Stimulated activated CD4-positive, alpha-beta T cell treated with anti-CD3 and anti-CD28 coated beads, Interleukin-15, amount 100 ng/mL, for 48 hours (primary cell): ENCODE results near the gene FBXW11.

ENCODE experiments used
- DNase-seq, 2 donors: peaks; one replicate each; pipeline ENCODE4 v3.0.0-alpha.2; 2020; ENCODE audit warnings: low read depth in 2 of 2

Gene FBXW11

DNA sequence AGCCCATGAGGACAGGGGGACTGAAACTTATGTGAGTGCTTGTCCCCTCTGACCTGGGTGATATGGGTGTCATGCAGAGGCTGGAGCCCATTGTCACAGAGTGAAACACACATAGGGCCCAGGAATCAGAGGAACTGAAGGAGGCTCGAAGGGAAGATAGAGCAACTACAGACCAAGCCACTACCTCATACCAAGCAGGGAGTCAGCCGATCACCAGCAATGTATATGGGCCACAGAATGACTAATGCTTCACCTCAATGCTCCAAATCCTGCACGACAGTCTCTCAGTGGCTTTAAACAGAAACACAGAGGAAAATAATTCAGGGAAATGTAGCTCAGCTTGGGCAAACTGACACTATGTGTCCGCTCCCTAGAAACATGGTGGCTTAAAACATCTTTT lies 8.9 kb upstream of the FBXW11 start:
- no peak for DNase-seq

DNA sequence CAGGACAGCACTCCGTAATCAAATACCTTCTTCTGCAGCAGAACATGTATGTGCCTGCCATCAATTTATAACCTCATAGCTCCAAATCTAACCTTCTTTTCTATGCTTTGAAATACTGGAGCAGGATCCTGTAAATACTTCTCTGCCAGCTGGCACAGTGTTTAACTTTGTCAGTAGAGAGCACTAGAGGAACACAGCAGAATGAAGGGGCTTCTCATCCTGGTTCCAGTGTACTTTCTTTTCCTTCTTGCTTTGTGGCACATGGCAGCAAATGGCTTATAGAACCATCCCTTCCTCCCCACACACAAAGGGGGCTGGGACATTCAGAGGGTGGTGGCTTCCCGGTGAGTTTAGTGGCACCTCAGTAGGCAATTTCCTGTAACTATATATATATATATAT lies 3.8 kb upstream of the FBXW11 start:
- DNase-seq: no peak

DNA sequence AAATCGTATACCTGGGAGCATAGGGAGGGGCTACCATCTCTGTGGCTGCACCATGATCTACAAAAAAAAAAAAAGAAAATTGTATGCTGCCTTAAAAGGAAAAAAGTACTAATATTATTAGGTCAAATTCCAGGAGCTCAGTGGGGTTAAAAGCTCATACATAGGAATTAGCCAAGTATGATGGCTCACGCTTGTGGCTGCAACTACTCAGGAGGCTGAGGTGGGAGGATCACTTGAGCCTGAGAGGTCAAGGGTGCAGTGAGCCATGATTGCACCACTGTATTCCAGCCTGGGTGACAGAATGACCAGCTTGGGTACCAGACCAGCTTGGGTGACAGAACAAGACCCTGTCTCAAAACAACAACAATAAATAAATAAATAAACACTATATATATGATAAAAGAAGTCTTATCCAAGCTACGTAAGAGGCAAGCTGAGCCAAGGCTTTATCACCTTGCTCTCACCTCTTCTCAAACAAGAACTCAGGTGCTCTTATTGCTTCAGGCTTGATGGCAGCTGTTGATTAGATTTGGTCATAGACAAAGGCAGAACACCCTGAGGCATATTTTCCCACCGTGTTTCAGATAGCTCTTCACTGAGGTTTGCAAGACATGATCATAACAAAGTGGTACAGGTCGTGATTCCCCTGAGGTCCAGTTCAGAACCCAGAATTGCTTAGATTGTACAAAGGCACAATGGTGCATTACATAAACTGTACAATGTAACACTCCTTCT lies 3.3 kb upstream of the FBXW11 start:
- no peak for DNase-seq

DNA sequence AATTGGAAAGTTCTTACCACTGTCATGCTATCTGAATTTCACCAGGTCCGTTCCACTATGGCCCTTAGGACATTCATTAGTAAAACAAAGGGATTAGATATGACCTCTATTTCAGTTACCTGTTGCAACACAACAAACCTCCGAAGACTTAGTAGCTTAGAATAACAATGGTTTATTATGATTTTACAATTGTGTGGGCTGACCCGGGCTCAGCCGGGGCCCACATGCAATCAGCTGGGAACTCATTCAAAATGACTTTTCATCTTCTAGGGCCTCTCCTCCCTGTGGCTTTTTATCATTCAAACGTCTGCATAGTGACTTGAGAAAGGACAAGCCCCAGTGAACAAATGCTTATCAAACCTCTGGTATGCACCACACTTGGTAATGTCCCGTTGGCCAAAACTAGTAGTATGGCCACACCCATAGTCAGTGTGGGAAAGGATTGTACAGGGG lies 2.3 kb upstream of the FBXW11 start:
- no peak for DNase-seq

DNA sequence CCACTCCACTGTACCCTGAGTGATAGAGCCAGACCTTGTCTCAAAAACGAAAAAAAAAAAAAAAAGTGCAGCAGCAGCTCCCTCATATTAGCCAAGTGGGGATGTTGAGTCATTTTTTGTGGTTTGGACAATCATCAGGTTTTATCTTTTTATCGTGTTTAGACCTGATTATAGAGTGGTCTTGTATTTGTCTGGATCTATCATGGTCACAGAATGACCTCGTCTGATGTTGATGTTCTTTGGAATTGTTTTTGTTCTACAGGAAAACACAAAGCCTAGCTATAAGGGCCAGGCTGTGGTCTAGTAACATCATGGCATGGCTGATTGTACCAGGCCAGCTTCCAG lies 1.6 kb upstream of the FBXW11 start:
- DNase-seq: no peak

DNA sequence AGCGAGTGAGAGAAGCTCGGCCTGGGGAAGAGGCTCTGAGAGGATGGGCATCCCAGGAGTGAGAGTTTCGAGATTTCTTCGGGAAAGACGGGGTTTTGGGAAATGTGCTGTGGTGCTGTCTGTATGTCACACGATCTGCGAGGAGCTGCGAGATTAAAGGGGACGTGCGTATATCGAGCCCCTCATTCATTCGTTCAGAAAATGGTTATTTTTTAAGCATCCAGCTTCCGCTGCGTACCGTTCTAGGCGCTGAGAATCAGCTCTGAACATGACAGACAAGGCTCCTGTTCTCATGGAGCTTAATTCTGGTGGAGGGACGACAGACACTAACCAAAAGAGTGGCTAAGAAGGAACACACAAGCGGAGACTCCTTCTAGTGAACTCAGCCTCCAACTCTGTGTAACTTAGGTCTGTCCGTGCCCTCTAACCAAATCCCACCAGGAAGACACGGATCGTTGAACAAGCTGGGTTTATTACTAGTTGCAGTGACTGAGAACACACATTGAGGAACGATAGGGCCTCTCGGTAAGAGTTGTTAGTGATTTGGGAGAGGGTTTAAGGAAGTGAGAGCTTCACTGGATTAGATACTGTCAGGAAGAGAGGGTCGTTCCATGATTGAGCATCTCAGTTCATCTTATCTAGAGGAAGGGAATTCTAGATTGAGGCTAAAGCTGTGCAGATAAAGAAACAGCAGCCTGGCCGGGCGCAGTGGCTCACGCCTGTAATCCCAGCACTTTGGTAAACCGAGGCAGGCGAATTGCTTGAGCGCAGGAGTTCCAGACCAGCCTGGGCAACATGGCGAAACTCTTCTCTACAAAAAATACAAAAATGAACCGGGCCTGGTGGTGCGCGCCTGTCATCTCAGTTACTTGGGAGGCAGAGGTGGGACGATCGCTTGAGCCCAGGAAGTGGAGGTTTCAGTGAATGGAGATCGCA lies 1.0 kb upstream of the FBXW11 start:
- no peak for DNase-seq

DNA sequence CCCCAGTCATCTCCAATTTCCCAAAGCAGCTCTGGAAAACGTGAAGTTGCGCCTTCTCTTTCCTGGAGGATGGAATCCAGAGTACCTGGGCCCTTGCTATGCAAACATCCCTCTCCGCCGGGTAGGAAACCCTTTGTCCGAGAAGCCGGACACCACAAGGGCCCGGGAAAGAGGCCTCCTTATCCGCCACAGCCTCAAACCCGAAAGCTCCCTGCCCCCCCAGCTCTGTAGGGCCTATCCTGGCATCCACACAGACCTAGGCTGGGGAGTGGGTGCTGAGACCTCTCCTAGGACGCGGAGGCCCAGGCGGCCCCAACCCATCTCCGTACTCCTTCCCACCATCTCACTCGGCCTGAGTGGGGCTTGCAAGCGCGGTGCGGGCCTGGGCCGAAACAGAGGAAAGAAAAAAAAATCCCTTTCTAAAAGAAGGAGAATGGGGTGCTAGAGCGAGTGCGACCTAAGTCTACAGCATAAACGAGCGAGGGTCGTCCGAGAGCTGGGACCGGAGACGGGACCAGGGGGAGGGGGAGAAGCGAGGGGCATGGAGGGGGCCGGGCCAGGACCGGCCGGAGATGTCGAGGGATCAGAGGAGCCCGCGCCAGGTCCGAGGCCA lies 624 bp downstream of the FBXW11 start:
- no peak for DNase-seq

DNA sequence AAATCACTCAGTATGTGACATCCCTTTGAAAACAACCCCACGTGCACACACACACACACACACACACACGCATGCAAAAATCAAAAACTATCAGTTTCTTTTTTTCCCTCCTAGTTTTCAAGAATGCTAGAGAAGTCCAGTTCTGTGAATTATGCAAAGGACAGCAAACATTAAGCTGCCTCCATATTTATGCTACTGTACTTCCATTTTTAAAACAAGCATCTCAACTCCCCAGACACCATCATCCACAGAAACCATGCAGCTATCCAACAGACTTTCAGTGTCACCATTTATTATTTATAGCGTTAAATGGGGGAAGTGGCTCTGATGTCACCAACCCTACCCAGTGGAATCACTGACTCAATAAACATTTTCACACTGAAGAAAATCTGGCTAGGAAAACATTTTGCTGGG lies 1.6 kb downstream of the FBXW11 start:
- DNase-seq: no peak

DNA sequence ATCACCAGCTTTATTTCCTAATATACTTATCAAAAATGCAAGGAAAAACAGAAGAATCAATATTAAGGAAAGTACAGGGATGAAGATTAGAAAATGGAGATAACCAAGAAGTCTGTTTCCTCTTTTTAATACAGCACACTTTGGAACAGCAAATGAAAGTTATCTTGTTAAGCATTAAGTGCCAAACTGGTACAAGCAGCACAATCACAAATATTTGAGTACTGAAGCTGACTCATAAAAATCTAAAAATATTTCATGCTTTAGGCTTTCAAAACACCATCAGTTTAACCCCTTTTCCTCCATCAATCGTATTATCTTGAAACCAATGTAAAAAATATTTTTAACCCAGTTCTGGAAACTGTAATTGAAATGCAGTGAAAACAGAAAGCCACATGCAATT lies 2.7 kb downstream of the FBXW11 start:
- DNase-seq: no peak

DNA sequence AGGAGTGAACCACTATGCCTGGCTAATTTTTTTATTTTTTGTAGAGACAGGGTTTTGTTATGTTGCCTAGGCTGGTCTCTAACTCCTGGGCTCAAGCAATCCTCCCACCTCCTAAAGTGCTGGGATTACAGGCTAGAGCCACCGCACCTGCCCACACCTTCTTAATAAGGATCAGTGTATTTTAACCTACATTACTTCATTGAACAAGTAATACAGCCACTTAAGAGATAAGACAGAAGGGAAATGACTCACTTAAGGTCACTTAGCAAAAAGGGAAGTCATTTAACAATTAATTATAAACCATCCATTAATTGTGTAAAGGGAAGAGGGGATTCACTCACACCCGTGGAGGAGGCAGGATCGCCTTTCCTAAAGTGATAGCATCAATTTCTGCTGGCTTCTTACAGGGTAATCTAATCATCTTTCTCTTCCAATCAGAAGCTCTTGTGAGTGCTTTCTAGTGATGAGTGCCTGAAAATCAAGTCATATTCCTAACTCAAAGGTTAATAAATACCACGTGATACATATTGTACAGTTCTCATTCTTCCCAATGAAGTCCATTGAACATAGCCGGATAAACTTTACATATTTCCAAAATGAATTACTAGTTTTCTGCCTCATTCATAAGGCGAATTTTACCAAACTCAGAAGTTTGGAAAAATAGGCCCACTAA lies 3.5 kb downstream of the FBXW11 start:
- no peak for DNase-seq

DNA sequence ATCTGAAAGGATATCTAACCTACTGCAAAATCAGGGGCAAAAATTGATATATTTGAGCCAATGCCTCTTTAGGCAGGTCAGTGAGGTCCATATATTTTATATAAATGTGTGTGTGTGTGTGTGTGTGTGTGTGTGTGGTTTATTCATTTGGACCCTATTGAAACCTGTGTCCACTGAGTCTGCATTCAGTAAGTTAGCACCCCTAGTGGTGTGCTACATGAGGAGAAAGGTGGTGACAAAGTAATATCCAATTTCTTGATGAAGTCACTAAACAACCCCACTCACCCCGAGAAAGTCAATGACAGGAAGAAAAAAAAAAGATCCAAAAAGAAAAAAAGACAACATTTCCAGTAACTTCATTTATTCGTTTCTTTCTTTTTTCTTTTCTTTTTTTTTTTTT lies 4.1 kb downstream of the FBXW11 start:
- DNase-seq: no peak

DNA sequence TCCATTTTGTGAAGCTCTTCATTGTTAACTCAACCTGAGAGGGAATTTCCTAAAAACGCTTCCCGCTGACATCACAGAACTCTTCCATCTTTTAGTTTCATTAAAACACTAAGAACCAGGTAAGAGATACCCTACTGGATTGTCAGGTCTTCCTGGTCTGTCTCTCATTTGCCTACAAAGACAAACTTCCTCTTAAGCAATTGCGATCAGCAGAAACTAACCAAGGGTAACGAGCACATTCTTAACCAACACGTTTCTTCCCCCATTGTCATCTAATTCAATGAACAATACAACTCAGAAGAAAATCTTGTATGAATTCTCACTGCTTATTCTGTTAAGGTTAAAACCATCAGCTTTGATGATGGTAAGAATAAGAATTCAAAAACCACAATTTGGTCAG lies 6.6 kb downstream of the FBXW11 start:
- DNase-seq: no peak

DNA sequence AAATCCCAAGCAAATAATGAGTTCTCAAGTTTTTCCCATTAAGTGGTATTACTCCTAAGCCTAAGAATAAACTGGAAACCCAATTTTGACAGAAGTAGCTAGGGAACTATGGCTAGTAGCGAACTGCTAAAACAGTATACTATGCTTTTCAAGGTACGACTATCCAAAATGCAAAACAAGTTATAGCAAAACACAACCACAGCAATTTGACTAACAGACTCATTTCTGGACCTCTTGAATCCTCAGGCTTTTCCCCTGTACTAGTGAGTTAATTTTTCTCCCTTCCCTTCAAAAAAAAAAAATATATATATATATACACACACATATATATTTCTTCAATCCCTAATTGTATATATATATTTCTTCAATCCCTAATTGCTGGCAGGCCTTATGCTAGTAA lies 7.3 kb downstream of the FBXW11 start:
- DNase-seq: no peak

DNA sequence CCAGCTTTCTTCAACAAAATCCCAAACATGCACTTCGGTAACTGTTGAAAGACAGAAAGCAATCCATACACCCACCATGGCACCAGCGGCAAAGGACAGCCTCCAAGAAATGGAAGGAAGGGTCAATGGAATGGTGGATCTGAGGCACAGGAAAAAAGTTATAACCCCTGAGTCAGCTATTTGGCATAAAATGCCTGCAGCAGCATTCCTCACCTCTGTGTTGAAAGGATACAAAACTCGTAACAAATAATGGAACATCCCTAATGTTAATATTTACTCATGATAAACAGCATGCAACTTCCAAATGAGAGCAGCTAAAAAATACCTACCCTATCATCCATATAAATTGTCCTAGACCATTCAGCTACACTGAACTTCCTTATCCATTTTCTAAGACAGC lies 9.4 kb downstream of the FBXW11 start:
- no peak for DNase-seq

DNA sequence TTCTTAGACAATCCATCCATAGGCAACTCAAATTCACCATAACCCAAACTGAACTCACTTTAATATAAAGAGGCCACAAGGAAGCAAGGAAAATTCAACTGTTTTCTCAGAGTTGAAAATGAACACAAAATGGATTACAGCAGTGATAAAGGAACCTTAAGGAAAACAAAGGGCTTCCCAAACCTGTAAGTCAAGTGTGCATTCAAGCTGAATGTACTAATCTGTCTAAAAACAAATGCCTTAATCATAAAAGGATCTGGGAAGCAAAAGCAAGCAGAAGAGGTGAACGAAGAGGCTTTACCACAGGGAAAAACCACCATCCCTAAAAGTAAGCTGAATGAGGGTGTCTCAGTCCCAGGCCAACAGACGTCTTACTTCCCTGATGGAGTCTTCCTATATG lies 13.6 kb downstream of the FBXW11 start:
- no peak for DNase-seq

DNA sequence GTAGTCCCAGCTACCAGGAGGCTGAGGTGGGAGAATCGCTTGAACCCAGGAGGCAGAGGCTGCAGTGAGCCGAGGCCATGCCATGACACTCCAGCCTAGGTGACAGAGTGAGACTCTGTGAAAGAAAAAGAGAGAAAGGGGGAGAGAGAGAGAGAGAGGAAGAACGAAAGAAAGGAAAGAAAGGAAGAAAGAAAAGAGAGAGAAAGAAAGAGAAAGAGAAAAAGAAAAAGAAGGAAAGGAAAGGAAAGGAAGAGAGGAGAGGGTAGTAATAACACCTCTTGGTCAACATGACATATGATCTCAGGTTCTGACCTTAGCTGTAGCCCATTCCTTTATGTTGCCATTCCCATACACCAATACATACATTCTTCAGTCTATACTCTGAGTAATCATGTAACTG lies 14.1 kb downstream of the FBXW11 start:
- no peak for DNase-seq

DNA sequence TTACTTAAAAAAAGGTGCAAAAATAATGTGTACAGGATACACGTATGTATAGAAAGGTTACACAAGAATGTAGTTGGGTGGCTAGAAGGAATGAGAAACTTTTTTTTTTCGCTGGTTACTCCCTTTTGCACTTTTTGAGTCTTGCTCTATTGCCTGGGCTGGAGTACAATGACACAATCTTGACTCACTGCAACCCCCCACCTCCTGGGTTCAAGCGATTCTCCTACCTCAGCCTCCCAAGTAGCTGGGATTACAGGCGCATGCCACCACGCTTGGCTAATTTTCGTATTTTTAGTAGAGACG lies 15.8 kb downstream of the FBXW11 start:
- DNase-seq: no peak

DNA sequence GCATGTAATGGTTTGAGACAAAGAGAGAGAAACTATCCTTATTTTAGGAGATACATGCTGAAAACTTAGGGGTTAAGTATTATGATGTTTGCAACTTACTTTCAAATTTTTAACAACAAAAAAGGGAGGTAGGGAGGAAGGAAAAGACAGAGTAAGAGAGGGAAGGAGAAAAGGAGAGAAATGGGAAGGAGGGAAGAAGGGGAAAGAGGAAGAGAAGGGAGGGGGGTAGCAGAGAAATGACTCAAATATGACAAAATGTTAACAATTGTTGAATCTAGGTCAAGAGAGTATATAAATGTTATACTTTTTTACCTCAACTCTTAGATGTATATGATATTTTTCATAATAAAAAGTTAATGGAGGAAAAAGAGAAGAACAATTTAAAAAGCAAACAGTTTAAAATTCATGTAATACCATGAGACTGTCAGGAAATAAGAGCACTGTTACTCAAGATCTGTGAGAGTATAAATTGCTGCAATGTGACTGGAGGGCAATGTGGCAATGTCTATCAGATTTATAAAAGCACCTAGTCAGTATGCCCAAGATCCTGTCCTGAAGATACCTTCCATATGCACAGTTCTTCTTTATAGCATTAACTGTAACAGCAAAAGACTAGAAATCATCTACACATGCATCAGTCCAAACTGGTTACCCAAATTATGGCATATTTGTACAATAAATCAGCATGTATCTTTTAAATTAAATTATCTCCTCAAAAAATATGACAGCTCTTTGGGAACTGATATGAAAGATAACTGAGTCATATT lies 16.3 kb downstream of the FBXW11 start:
- no peak for DNase-seq

DNA sequence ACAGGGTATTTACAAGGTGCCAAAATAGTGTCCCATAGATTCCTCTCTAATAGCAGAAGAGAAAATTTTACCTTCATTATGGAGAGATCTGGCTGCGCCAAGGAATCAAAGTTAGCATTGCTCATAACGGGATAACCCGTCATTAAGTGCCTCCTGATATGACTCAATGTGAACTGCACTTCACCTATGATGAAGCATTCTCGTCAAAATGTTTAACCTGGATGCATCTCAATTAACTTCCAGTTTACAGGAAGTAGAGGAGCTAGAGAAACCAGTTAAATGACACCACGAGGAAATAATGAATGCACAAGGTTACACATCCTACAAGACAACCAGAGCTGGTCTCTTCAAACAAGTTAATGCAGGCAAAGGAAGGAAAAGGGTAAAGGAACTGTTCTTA lies 17.2 kb downstream of the FBXW11 start:
- DNase-seq: no peak

DNA sequence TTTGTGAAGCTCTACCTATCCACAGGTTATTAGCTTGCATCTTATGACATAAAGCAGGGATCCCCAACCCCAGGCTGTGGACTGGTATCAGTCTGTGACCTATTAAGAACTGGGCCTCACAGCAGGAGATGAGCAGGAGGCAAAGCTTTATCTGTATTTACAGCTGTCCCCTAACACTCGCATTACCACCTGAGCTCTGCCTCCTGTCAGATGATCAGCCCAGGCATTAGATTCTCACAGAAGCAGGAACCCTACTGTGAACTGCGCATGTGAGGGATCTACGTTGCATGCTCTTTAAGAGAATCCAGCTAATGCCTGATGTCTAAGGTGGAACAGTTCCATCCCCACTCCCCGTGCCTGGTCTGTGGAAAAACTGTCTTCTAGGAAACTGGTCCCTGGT lies 19.7 kb downstream of the FBXW11 start:
- no peak for DNase-seq

DNA sequence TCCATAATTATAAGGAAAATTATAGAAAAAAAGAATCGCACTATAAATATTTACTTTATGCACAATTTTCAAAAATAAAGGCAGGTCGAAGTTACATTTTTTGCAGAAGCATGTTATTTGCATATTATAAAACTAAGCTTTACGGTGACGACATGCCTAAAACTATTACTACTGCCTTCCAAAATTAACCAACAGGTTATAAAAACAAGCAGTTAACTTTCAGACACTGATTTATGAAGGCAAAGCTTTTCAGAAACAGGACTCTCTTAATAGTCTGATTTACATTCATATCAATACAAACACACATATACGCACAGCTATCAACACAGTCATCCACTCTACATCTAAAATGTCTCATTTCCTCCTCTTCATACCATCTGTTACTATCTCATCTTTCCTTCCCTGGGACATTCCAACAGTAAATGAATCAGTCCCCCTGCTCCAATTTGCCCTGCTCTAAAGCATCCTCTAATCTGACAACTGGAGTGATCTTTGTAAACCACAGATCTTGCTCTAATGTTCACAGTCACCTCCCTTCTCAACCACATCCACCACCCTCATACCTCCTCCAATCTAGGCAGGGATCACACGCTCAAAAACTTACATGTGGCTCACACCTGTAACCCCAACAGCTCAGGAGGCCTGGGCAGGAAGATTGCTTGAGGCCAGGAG lies 21.6 kb downstream of the FBXW11 start:
- DNase-seq: no peak
